ENCODE data around the gene DNAJB13. TPM values are rescaled to one million over a fixed set of nuclear protein-coding genes. Genes with fewer than 3 reads are reported as not detected.
"Not testable (repeated sequence)": the region's sequence is repeated elsewhere in the genome, so short reads cannot be mapped to it uniquely, and the experiment has no call there.

The DNAJB13 gene
- total RNA-seq = not detected

- no peak for DNase-seq
These were observed at the start of gene DNAJB13 for GRCh38 chr11:73950869-73951710. TSS of gene DNAJB13 (plus strand) at chr11:73951026. CDS start at chr11:73951070, 44 bp downstream.

GRCh38 chr11:73902303-73902702, 48.5 kb upstream of the DNAJB13 start:
- DNase-seq = no peak

- DNase-seq = no peak
These were observed 43.6 kb upstream of the DNAJB13 start for GRCh38 chr11:73907191-73907590.

- no peak for DNase-seq
These were observed 38.8 kb upstream of the DNAJB13 start for GRCh38 chr11:73912026-73912425.

GRCh38 chr11:73913472-73913871, 37.4 kb upstream of the DNAJB13 start:
- DNase-seq = no peak

GRCh38 chr11:73914284-73914683, 36.5 kb upstream of the DNAJB13 start:
- no peak for DNase-seq

GRCh38 chr11:73916435-73916834, 34.4 kb upstream of the DNAJB13 start:
- no peak for DNase-seq

- DNase-seq = no peak
These were observed 29.6 kb upstream of the DNAJB13 start for GRCh38 chr11:73921180-73921579.

GRCh38 chr11:73929388-73929787, 21.4 kb upstream of the DNAJB13 start:
- DNase-seq = no peak

GRCh38 chr11:73931039-73931645, 19.7 kb upstream of the DNAJB13 start:
- DNase-seq = no peak

- DNase-seq = no peak
These were observed 18.9 kb upstream of the DNAJB13 start for GRCh38 chr11:73931951-73932350.

- DNase-seq = no peak
These were observed 18.0 kb upstream of the DNAJB13 start for GRCh38 chr11:73932781-73933180.

GRCh38 chr11:73936047-73936446, 14.8 kb upstream of the DNAJB13 start:
- DNase-seq = not testable (repeated sequence)

GRCh38 chr11:73939096-73939495, 11.7 kb upstream of the DNAJB13 start:
- DNase-seq = no peak

- DNase-seq = no peak
These were observed 9.8 kb upstream of the DNAJB13 start for GRCh38 chr11:73940801-73941570.

GRCh38 chr11:73942010-73942409, 8.8 kb upstream of the DNAJB13 start:
- DNase-seq = peak; percentile 19

GRCh38 chr11:73944085-73944484, 6.7 kb upstream of the DNAJB13 start:
- no peak for DNase-seq

- no peak for DNase-seq
These were observed 5.9 kb upstream of the DNAJB13 start for GRCh38 chr11:73944901-73945300.

- DNase-seq = no peak
These were observed 5.4 kb upstream of the DNAJB13 start for GRCh38 chr11:73945396-73945795.

GRCh38 chr11:73946798-73947458, 3.9 kb upstream of the DNAJB13 start:
- no peak for DNase-seq

GRCh38 chr11:73949246-73949645, 1.6 kb upstream of the DNAJB13 start:
- DNase-seq = no peak

- DNase-seq = no peak
These were observed 914 bp upstream of the DNAJB13 start for GRCh38 chr11:73949912-73950311.

GRCh38 chr11:73951797-73952196, 971 bp downstream of the DNAJB13 start:
- DNase-seq = no peak
